HL-60/S4 treated with retinoic acid at 250 ng/mL for 4 days and 3 days (cell line): ENCODE results near the gene ADGRG3.

ENCODE experiments used
- in situ Hi-C: fragments of 300-500 bp; cut with MboI; formaldehyde crosslinking; loops from 2 replicates; pipeline ENCODE4 v1.7.0; 2022; ENCODE audit warnings: low sequenced_read_pairs

ADGRG3 gene

DNA sequence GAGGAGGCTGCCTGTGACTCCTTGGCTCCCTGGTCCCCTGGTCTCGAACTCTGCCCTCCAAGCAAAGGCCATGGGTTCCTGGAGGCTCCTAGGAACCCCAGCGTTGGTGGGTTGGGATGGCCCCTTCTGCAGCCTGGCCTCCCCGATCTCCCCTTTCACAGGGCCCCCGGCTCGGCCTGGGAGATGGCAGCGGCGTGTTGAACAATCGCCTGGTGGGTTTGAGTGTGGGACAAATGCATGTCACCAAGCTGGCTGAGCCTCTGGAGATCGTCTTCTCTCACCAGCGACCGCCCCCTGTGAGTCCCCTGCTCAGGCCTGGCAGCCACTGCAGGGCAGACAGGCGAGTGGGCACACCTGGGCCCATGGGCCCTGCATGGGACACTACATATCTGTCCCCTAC is 10.9 kb downstream of the ADGRG3 start:
- in situ Hi-C loops: no loop called here

DNA sequence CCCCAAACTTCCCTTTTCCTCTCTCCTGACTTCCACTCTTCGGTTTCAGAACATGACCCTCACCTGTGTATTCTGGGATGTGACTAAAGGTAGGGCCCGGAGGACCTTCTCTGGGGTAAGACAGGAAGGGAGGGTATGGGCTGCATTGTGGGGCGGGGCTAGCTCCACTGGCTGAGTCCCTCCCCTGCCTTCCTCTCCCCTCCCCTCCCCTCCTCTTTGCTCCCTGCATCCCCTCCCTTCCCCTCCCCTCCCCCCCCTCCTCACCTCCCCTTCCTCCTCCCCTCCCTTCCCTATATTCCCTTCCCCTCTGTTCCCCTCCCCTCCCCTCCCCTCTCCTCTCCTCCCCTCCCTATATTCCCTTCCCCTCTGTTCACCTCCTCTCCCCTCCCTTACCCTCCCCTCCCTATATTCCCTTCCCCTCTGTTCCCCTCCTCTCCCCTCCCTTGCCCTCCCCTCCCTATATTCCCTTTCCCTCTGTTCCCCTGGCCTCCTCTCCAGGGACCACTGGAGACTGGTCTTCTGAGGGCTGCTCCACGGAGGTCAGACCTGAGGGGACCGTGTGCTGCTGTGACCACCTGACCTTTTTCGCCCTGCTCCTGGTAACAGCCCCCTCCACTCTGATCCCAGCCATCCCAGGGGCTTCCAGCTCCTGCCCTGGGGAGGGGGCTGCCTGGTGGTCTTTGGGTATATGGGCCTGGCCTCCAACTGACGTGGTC is 11.8 kb downstream of the ADGRG3 start:
- in situ Hi-C loops: no loop called here

DNA sequence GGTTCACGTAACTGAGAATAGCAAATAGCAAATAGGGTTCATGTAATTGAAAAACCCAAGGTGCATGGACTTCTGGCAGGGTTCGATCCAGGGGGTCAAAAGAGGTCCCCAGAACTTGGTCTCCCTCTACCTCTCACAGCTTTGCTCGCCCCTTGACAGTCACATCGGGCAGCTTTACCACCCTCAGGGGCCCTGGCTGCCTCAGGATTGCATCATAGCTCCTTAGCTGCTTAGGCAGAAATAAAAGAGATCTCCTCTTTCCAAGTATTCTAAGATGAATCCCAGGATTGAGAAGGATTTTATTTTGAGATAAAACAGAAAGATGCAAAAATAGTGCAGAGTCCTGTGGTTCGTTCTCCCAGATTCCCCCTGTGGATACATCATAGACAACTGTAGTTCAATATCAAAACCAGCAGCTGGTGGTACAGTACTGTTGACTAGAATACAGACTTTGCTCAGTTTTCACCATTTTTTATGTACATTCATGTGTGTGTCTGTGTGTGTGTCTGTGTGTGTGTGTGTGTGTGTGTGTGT is 12.8 kb downstream of the ADGRG3 start:
- in situ Hi-C loops: no loop called here

DNA sequence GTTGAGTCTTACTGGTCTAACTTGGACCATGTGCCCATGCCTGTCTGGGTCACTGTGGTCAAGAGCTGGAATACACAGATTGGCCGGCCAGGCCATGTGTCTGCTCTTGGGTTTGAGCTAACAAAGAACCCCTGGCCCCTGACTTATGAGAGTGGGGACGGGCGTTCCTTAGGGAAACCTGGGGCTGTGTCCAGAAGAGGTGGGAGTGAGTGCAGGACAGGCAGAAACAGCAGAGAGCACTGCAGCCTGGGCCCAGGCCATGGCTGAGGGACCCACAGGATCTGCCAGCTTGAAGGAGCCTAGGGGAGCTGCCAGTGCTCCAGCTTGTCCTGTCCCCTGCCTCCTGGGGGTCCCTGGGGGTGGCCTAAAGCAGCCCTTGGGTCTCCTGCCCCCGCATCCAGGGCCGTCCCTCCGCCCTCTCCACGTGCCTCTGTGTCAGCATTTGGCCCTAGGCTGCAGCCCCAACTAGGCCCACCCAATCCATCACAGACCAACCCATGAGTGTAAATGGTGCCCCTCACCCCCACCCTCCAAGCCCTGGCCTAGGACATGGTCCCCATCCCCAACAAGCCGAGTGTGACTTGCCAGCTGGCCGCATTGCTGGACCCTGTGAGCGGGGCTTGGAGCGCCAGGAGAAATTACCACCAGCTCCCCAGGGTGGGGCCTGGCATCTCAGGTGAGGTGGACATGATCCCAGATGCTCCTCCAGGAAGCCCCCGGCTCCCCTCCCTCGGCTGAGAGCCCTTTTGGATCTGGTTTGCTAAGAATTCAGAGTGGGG is 14.0 kb downstream of the ADGRG3 start:
- in situ Hi-C loops: no loop called here

DNA sequence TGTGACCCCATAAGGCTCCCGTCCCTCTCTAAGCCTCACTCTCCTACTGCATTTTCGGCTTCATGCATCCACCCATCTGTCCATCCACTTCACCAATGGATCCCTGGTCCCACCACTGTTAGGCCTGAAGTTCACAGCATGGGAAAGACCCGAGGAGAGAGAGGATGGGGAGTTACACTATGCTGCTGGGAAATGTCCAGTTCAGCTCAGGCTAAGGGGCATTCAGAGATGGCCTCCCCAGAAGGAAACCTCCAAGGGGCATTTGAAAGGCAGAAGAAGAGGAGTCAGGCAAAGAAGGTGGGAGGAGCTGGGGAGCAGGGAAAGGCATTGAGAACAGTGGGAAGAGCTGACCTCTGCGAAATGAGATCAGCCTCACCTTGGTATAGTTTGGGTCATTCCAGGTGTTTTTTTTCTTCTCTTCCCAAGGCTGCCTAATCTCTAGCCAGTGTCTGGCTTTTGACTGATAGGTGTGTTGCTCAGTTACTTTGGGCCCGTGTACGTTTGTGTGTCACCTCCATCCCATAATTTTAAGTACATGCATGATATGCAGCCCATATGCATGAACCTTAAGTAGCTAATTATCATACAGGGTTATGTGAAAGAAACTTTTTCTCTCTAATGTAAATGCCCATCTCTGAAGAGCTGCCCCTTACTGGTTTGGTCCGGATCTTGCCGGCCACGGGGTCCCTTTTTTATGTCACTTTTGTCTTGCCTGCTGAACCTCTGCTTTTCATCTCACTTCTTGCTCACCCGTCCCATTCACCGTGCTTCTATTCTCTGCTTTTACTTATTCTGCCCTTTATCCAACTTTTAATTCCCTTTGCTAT is 14.9 kb downstream of the ADGRG3 start:
- in situ Hi-C loops: no loop called here

DNA sequence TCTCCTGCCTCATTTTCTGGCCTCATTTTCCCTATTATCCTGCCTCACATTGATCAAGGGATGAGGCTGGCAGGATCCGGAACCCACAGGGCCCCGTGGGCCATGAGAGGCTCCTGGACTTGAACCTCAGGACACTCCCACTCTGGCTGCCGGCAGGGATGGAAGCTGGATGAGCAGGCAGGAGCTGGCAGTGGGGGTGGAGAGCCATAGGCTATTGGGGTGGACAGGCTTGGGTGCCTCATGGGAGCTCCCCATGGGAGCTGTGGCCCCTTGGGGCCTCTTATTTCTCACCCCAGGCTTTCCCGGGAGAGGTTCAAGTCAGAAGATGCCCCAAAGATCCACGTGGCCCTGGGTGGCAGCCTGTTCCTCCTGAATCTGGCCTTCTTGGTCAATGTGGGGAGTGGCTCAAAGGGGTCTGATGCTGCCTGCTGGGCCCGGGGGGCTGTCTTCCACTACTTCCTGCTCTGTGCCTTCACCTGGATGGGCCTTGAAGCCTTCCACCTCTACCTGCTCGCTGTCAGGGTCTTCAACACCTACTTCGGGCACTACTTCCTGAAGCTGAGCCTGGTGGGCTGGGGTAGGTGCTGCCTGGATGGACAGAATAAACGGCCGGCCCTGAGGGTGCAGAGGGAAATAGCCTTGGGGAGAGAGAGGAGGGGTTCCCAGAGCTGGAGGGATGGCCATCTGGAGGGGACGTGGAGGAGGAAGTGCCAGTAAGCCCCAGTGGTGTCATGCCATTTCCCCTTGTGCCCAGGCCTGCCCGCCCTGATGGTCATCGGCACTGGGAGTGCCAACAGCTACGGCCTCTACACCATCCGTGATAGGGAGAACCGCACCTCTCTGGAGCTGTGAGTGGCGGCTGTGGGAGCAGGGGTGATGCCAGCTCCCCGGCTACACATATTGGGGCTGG is 15.8 kb downstream of the ADGRG3 start:
- in situ Hi-C loops: no loop called here

DNA sequence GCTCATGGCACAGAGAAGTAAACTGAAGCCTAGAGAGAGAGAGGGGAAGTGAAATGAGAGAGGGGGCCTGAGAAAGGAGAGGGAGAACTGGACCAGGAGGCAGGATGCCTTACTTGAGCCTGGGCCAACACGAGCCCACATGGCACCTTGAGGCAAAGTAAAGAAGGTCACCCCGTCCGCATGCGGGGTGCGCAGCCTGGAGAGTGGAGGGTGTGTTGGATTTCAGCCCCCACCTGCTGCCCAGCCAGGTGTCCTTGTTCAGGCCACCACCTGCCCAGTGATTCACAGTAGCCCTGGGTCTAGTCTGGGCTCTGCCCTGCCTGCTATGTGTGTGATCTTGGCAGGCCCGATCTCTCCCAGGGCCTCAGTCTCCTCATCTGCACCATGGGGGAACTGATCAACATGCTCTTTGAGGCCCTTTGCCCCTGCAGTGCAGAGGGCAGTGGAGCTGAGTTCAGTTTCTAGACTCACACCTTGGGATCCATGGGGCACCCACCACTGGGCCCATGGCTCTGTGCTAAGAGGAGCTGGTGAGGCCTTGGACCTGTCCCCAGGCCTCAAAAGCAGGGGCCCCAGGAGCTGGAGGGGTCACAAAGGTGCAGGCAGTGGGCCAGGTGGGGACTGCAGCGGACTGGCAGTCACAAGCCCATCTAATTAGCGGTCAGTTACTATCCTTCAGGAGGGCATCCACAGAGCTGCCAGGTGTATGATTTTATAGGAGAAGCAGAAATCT is 16.7 kb downstream of the ADGRG3 start:
- in situ Hi-C loops: no loop called here

DNA sequence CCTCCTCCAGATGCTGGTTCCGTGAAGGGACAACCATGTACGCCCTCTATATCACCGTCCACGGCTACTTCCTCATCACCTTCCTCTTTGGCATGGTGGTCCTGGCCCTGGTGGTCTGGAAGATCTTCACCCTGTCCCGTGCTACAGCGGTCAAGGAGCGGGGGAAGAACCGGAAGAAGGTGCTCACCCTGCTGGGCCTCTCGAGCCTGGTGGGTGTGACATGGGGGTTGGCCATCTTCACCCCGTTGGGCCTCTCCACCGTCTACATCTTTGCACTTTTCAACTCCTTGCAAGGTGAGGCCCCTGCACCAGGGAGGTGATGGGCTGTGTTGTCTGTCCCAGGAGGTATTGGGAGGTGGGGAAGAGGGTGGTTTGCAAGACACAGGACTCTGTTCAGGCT is 17.5 kb downstream of the ADGRG3 start:
- in situ Hi-C loops: no loop called here

DNA sequence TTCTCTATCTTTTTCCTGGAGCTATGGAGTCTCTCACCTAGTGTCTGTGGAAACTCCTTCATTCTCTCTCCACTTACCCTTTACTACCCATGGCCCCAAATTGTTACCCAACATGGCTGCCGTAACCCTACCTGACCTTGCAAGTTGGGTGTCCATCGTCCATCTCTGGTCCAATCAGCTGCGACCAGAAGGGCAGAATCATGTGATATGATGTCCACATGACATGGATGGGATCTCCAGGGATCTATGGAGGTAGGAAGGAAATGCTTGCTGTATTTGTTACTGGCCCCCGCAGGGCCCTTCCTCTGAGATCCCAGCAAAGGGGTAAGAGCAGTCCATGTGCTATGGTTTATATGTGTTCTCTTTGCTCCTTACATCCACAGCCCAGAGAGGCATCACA is 18.5 kb downstream of the ADGRG3 start:
- in situ Hi-C loops: no loop called here

DNA sequence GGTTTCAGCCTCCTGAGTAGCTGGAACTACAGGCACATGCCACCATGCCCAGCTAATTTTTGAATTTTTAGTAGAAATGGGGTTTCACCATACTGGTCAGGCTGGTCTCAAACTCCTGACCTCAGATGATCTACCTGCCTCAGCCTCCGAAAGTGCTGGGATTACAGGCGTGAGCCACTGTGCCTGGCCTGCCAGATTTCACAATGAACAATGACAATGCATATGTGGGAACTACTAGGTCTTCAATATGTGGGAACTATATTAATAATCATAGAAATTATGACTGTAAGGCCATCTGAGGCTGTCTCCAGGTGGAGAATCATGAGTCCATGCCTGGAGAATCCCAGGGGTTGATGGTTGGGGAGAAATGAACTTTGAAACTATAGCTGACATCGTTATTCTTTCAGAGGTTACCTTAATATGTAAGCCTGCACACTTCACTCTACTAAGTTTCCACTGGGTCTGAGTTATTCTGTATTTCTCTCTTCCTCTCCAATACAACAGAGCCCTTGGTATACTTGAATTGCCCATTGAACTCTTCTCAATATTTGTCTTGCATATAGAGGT is 19.3 kb downstream of the ADGRG3 start:
- in situ Hi-C loops: no loop called here

DNA sequence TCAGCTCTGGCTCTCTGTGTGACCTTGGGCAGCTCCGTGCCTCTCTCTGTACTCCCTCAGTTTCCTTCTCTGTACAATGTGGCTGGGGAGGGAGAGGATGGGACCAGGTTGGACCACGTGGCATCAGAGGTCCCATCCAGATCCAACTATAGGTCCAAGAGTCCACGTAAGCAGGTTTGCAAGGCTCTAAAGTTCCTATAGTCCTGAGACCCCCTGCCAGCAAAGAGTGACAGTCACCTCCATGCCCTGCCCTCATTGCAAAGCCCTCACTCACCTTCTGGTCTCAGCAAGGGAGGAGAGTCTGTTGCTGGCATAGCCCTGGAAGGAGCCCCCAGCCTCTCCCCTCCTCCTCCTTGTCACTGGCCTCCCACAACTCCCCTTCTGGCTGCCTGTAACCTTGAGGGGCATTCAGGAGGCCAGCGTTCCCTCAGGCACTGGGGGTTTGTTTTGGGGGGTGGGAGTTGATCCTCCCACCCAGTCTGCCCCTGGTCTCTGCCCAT is 20.4 kb downstream of the ADGRG3 start:
- in situ Hi-C loops: no loop called here

DNA sequence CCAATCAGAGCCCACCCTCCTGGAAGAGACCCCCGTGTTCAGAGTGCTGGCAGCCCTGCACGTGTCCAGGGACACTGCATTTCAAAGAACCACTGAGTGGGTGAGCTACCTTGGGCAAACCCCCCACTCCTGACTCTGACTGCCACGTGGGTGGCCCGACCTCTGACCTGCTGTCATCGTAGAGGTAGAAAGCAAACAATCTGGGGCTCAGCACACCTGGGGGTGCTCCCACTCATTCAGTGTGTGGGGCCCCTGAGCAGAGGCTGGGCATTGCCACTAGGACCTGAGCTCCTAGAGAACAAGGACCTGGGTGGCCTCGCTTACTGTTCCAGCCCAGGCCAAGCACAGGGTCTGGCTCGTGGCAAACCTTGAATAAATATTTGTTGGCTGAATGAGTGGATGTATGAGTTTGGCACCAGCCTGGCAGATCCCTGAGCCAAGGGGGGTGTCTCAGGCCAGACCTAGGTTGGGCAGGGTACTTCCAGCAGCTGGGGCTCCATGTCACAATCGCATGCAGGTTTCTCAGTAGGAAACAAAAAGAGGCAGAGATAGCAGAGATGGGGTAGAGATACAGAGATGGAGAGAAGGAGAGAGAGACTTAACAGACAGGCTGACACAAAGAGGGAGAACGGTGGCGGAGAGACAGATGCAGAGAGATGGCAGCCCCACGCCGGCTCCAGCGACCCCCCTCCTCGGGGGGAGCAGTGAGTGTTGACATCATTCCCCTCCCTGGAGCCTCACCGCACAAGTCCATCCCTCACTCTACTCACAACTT is 21.1 kb downstream of the ADGRG3 start:
- in situ Hi-C loops: no loop called here

DNA sequence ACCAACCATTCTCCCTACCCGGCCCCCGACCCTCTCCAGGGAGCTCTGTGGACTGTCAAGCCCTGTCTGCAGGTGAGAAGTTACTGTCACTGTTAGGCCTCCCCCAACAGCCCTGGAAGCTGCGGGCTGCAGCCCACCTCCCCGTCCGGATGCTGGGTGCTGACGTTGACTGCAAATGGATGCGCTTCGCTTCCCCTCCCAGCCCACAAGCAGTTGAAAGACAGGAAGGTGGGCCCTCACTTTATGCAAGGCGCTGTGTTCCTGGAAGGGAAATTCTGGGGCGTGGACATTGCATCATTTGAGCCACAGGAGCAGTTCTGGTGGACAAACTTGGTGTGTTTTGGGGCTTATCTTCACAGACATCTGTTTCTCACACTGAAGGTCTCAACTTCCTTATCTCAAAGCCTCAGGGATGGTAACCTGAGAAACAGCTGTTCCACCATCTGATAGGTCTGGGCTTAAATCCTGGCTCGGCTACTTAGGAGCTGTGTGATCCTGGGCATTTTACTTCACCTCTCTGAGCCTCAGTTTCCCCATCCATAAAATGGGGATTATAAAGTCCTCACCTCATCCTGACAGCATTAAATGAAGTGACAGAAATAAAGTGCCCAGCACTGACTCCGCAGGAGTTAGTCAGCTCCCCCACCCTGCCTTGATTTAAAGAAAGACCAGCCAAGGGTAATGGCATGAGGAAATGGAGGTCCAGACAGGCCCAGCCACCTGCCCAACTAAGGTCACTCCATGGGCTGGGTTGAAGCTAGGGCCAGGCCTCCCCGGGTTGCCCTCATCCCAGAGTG is 21.9 kb downstream of the ADGRG3 start:
- in situ Hi-C loops: no loop called here

DNA sequence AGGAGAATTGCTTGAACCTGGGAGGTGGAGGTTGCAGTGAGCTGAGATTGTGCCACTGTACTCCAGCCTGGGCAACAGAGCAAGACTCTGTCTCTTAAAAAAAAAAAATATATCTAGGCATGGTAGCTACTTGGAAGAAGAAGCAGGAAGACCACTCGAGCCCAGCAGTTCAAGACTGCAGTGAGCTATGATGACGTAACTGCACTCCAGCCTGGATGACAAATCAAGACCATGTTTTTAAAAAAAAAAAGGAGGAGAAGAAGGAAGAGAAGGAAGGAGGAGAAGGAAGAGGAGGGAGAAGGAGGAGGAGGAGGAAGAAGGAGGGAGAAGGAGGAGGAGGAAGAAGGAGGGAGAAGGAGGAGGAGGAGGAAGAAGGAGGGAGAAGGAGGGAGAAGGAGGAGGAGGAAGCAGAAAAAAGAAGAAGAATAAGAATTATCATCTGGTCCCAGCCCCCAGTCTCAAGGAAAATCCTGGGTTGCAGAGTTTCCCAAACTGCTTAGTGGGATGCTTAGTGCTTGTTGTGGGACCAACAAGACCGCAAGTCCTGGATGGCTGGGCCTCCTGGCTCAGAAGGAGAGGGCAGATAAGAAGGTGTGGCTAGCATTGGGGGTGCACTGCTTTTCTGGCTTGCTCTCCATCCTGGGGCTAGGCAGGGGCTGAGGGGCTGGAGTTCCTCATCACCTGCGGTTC is 22.8 kb downstream of the ADGRG3 start:
- in situ Hi-C loops: no loop called here

DNA sequence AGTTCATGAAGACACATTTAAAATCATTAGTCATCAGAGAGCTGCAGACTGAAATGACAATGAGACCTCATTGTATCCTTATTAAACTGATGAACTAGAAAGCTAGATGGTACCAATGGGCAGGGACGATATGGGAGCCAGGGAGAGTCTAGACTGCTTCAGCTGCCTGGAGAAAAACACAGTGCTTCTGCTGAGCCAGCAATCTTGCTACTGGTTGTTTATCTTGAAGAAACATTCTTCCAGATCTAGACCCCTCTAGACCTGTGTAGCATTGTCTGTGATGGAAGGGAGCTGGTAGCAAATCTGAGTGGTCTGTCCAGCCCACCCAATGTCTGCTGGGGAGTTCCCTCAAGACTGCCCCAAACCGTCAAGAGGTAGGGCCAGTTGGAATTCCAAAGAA is 24.5 kb downstream of the ADGRG3 start:
- in situ Hi-C loops: no loop called here

DNA sequence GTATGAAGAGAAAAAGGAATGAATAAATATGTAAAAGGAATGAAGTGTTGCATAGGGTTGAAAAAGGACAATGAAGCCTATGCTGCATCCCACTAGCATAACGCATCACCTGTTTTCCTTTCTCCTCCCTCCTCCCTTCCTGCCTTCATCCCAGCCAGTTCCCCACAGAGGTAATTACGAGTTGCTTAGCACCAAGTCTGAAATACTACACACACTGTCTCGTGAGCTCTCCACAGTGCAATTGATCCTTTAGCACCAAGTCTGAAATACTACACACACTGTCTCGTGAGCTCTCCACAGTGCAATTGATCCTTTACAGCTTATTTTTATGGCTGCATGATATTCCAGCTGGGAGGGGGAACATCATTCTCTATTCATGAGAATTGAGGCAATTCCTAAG is 25.4 kb downstream of the ADGRG3 start:
- in situ Hi-C loops: no loop called here

DNA sequence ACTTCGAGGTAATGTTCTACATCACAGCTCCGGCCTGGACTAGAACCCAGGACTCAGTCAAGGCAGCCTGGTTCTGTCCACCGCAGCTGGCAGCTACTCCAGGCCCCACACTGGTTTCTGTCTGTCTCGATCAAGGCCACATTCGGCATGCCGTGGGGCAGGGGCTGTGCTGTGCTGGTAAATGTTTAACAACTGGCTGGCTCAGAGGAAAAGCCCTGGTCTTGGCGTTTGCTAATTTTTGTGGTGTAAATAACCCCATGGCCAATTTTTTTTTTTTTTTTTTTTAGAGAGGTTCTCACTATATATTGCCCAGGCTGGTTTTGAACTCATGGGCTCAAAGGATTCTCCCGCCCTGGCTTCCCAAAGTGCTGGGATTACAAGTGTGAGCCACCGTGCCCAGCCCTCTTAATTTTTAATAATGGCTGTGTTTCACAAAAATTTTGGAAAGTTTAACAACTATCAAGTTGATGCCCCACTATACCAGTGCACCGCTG is 26.2 kb downstream of the ADGRG3 start:
- in situ Hi-C loops: no loop called here
